Measurements from ENCODE around the gene MYEF2. TPM values are rescaled to one million over a fixed set of nuclear protein-coding genes. Genes with fewer than 3 reads are reported as not detected.

The MYEF2 gene
- total RNA-seq, 4 donors from 2014 or later = 26.8 to 59.0 (median 34.5) TPM

DNA sequence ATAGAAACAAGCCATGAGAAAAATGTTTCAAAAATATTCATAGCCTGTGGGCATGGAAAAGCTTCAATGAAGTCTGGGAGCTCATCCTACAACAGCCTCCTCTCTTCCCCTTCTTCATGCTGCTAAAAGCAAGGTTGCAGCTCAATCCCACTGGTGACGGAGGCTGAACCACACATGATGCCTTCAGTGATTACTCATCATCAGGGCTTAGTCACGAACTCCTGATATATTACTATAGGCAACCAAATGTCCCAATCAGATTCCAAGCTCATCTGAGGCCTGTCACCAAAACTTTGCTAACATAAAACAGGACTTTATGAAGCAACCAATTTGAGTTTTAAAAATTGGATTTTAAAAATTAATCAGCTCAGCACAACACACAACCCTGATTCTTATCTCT, 81.3 kb downstream of the MYEF2 start:
- Histone ChIP-seq H3K4me1 (no peaks in the 10 kb centered on the region), H3K4me3 (no peak overlapping the region), H3K9me3 (no peaks in the 10 kb centered on the region), H3K36me3 (no peaks in the 10 kb centered on the region), H3K27ac (no peak overlapping the region), H3K27me3 (no peaks in the 10 kb centered on the region)
- no peak for DNase-seq (ENCODE audit: low spot score in 2 of 2)
- TF ChIP-seq, protein P1, sequence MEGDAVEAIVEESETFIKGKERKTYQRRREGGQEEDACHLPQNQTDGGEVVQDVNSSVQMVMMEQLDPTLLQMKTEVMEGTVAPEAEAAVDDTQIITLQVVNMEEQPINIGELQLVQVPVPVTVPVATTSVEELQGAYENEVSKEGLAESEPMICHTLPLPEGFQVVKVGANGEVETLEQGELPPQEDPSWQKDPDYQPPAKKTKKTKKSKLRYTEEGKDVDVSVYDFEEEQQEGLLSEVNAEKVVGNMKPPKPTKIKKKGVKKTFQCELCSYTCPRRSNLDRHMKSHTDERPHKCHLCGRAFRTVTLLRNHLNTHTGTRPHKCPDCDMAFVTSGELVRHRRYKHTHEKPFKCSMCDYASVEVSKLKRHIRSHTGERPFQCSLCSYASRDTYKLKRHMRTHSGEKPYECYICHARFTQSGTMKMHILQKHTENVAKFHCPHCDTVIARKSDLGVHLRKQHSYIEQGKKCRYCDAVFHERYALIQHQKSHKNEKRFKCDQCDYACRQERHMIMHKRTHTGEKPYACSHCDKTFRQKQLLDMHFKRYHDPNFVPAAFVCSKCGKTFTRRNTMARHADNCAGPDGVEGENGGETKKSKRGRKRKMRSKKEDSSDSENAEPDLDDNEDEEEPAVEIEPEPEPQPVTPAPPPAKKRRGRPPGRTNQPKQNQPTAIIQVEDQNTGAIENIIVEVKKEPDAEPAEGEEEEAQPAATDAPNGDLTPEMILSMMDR (IDR thresholded peaks at IDR 0.05) = no peak
- TF ChIP-seq POLR2A (IDR thresholded peaks at IDR 0.05) (no peak), EP300 (IDR thresholded peaks at IDR 0.05) (no peak)
- WGBS, 2 donors = 89 to 90% methylated on average over 2 of the region's 2 CpGs

DNA sequence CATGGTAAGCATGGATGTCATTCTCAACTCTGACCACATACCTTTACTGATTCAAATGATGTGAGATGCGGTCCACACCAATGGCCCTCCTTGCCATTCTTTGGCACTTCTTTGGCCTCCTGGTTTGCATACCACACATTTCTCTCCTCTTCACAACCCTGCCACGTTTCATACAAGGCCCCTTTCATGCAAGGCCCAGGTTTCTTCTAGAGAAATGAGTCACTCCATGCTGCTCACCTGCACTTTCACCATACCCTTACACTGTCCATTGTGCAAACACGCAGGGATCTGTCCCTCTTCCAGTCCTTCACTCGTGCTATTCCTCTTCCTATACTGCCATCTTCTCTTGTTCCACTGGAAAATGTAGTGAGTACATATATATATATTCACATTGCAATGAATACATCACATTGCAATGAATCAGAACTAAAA, 81.7 kb downstream of the MYEF2 start:
- Histone ChIP-seq H3K9me3 (no peaks in the 10 kb centered on the region), H3K4me3 (no peak overlapping the region), H3K27ac (no peak overlapping the region), H3K27me3 (no peaks in the 10 kb centered on the region), H3K4me1 (no peaks in the 10 kb centered on the region), H3K36me3 (no peaks in the 10 kb centered on the region)
- no peak for TF ChIP-seq EP300 (IDR thresholded peaks at IDR 0.05)
- TF ChIP-seq, protein P1 (IDR thresholded peaks at IDR 0.05) = no peak
- TF ChIP-seq POLR2A (IDR thresholded peaks at IDR 0.05) = no peak
- no peak for DNase-seq (ENCODE audit: low spot score in 2 of 2)
- 78 to 90% methylated on average over 4 of the region's 4 CpGs for WGBS, 2 donors

DNA sequence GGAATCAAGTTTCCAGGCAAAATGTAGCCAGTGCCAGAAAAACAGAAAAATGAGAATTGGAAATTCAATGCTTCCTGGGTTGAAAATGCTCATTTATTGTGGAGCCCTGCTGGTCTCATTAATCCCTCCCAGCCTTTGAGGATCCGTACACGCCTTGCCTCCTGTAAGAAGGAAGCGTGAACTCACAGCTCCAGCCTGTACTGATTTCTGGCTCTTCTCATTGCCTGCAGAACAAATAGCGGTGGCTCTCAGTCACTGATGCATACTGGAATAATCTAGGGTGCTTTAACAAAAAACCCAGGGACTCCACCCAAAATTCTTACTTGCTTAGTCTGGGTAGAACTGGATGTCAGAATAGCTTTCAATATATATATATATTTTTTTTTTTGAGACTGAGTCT, 86.6 kb downstream of the MYEF2 start:
- WGBS, 2 donors = 73 to 85% methylated on average over 4 of the region's 4 CpGs
- Histone ChIP-seq H3K4me1 (peaks cover 0 to 14% (median 2%) of the 10 kb centered on the region in 4 donors), H3K4me3 (no peak overlapping the region), H3K9me3 (no peaks in the 10 kb centered on the region), H3K27ac (no peak overlapping the region), H3K36me3 (no peaks in the 10 kb centered on the region), H3K27me3 (no peaks in the 10 kb centered on the region)
- TF ChIP-seq EP300 (IDR thresholded peaks at IDR 0.05) (no peak), POLR2A (IDR thresholded peaks at IDR 0.05) (no peak)
- TF ChIP-seq, protein P1 (IDR thresholded peaks at IDR 0.05) = no peak
- DNase-seq (ENCODE audit: low spot score in 2 of 2) = no peak

DNA sequence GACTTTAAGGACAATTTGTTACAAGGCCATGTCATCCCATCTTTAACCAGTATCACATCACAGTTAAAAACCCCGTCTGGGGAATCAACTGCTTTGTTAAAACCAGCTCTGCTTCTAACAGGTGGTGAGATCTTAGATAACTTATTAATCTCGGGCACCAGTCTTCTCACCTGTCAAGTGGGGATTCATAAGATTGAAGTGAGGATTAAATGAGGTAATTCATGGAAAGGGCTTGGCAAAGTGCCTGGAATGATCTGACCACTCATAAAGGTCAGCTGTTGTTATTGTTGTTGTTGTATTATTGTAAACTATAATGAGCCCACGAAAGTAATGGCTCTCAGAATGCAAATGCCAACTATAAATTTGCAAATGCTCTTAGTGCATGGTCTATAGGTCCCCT, 87.4 kb downstream of the MYEF2 start:
- Histone ChIP-seq H3K4me1 (peaks cover 0 to 23% (median 7%) of the 10 kb centered on the region in 4 donors), H3K36me3 (no peaks in the 10 kb centered on the region), H3K27ac (no peak overlapping the region), H3K9me3 (no peaks in the 10 kb centered on the region), H3K27me3 (no peaks in the 10 kb centered on the region), H3K4me3 (no peak overlapping the region)
- TF ChIP-seq, protein P1 (IDR thresholded peaks at IDR 0.05) = no peak
- no peak for TF ChIP-seq EP300 (IDR thresholded peaks at IDR 0.05)
- no peak for TF ChIP-seq POLR2A (IDR thresholded peaks at IDR 0.05)
- WGBS, 2 donors = 43 to 55% methylated on average over 3 of the region's 3 CpGs
- DNase-seq (ENCODE audit: low spot score in 2 of 2) = no peak

DNA sequence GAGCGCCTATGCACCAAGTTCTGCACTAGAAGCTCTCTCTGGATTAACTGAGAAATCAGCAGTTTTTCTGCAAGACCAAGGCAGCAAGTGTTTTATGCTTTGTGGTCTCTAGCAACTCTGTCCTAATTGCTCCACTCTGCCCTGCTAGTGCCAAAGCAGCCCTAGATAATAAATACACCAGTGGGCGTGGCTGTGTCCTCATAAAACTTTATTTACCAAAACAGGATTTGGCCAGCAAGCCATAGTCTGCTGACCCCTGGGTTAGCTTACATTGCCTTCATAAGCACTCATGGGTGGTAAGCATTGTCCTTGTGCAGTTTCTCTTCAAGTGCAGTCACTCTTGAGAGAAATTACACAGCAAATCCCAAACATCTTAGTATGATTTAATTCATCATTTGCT, 88.0 kb downstream of the MYEF2 start:
- Histone ChIP-seq H3K9me3 (no peaks in the 10 kb centered on the region), H3K36me3 (no peaks in the 10 kb centered on the region), H3K27me3 (no peaks in the 10 kb centered on the region), H3K27ac (no peak overlapping the region), H3K4me1 (peaks cover 0 to 28% (median 9%) of the 10 kb centered on the region in 4 donors), H3K4me3 (no peak overlapping the region)
- 60 to 79% methylated on average over 2 of the region's 2 CpGs for WGBS, 2 donors
- DNase-seq (ENCODE audit: low spot score in 2 of 2) = no peak
- no peak for TF ChIP-seq POLR2A (IDR thresholded peaks at IDR 0.05)
- no peak for TF ChIP-seq EP300 (IDR thresholded peaks at IDR 0.05)
- TF ChIP-seq, protein P1 (IDR thresholded peaks at IDR 0.05) = no peak

Data from tibial nerve (tissue), 4 donors.